HCT116 (cell line): ENCODE results near the gene MAP2K5. TPM values are rescaled to one million over a fixed set of nuclear protein-coding genes. Genes with fewer than 3 reads are reported as not detected.

Experiments used
- ATAC-seq: fragments of 200-7000 bp; cut with Tn5 transposase; 2 replicates; pipeline ENCODE4 v1.9.1; 2020; ENCODE audit warnings: mild to moderate bottlenecking, moderate library complexity
- BruUV-seq: library from RNA; stranded (reverse); fragments of 400-500 nt; replicated peaks from 2 replicates; lab custom pipeline; 2021; lab: Mats Ljungman, UMichigan
- CTCF ChIA-PET: fragments of 300-600 bp; sonication (Branson Sonifier 250); formaldehyde crosslinking; loops from one replicate; lab custom pipeline; 2021; ENCODE audit warnings: antibody characterized with exemption; lab: Charles Lee
- POLR2A ChIA-PET: fragments of 300-600, 350-600 bp; sonication (Branson Sonifier 250); formaldehyde crosslinking; loops from one replicate; lab custom pipeline; 2021; ENCODE audit warnings: antibody characterized with exemption; lab: Charles Lee
- RAD21 ChIA-PET, 2 experiments: fragments of 300-600 bp; sonication (Branson Sonifier 250); formaldehyde crosslinking; loops; one replicate each; lab custom pipeline; 2023; ENCODE audit warnings: low total read pairs in 2 of 2; ENCODE audit not compliant: uncharacterized antibody in 2 of 2, unreplicated experiment in 2 of 2, low non-redundant PET in 1 of 2; lab: Charles Lee
- DNase-seq: peaks from one replicate; pipeline ENCODE4 v3.0.0-alpha.2; 2010; ENCODE audit warnings: low read depth, low spot score
- H2AFZ ChIP-seq: fragments of 200-600 bp; shearing (Covaris generic), sonication (generic); 2 replicates; pipeline ENCODE4 v1.6.1; 2017; ENCODE audit warnings: low read depth, mixed run types, mixed read lengths, antibody characterized with exemption, low read length; ENCODE audit not compliant: poor library complexity, severe bottlenecking
- H3K27ac ChIP-seq: 2 replicates; pipeline ENCODE4 v1.5.1; 2012; ENCODE audit warnings: low read depth, low read length
- H3K27me3 ChIP-seq: fragments of 200-600 bp; sonication (generic); 2 replicates; pipeline ENCODE4 v1.6.1; 2016; ENCODE audit warnings: mixed run types, low read length, mixed read lengths; ENCODE audit not compliant: insufficient read depth
- H3K36me3 ChIP-seq, 2 experiments: fragments of 200-500 bp in 1 of 2; fragments of 200-600 bp in 1 of 2; sonication (Bioruptor generic) in 1 of 2; sonication (generic) in 1 of 2; 2 replicates each; pipeline versions ENCODE4 v1.5.1 to v1.6.1; 2014 to 2016; ENCODE audit warnings: low read length in 2 of 2, inconsistent platforms in 1 of 2, mixed read lengths in 1 of 2, mixed run types in 1 of 2; ENCODE audit not compliant: insufficient read depth in 2 of 2, control insufficient read depth in 1 of 2
- H3K4me1 ChIP-seq, 2 experiments: fragments of 200-600 bp in 1 of 2; sonication (generic) in 1 of 2; 2 replicates each; pipeline versions ENCODE4 v1.5.1 to v1.6.1; 2012 to 2017; ENCODE audit warnings: low read length in 2 of 2, inconsistent platforms in 1 of 2, mild to moderate bottlenecking in 1 of 2, mixed read lengths in 1 of 2, mixed run types in 1 of 2, moderate library complexity in 1 of 2; ENCODE audit not compliant: insufficient read depth in 2 of 2, control insufficient read depth in 1 of 2
- H3K4me2 ChIP-seq: fragments of 200-600 bp; sonication (generic); 2 replicates; pipeline ENCODE4 v1.6.1; 2017; ENCODE audit warnings: mixed run types, low read length, mixed read lengths
- H3K4me3 ChIP-seq, 2 experiments: fragments of 200-600 bp in 1 of 2; sonication (generic) in 1 of 2; replicated peaks in 1 of 2; 2 replicates each; pipeline ENCODE4 v1.5.1; 2011 to 2016; ENCODE audit warnings: low read length in 2 of 2, control low read depth in 1 of 2, low read depth in 1 of 2, mild to moderate bottlenecking in 1 of 2, mixed read lengths in 1 of 2, mixed run types in 1 of 2
- H3K79me2 ChIP-seq: fragments of 200-600 bp; sonication (generic); 2 replicates; pipeline ENCODE4 v1.6.1; 2017; ENCODE audit warnings: mild to moderate bottlenecking, mixed run types, low read length, moderate library complexity, mixed read lengths; ENCODE audit not compliant: insufficient read depth
- H3K9ac ChIP-seq: fragments of 200-600 bp; sonication (generic); 2 replicates; pipeline ENCODE4 v1.6.1; 2016; ENCODE audit warnings: low read length, mixed read lengths
- H3K9me2 ChIP-seq: fragments of 200-600 bp; sonication (generic), shearing (Covaris generic); 2 replicates; pipeline ENCODE4 v1.6.1; 2017; ENCODE audit warnings: mixed run types, mild to moderate bottlenecking, moderate library complexity; ENCODE audit not compliant: insufficient read depth
- H3K9me3 ChIP-seq, 2 experiments: fragments of 200-500 bp in 1 of 2; fragments of 200-600 bp in 1 of 2; sonication (Bioruptor generic) in 1 of 2; sonication (generic) in 1 of 2; 2 replicates each; pipeline ENCODE4 v1.6.1; 2014 to 2017; ENCODE audit warnings: low read length in 2 of 2, mixed read lengths in 2 of 2, inconsistent platforms in 1 of 2, low read depth in 1 of 2, mild to moderate bottlenecking in 1 of 2, mixed run types in 1 of 2, moderate library complexity in 1 of 2; ENCODE audit not compliant: control insufficient read depth in 1 of 2, insufficient read depth in 1 of 2
- H4K20me1 ChIP-seq: fragments of 200-600 bp; sonication (generic), shearing (Covaris generic); 2 replicates; pipeline ENCODE4 v1.6.1; 2017; ENCODE audit warnings: mixed run types, mild to moderate bottlenecking, moderate library complexity; ENCODE audit not compliant: insufficient read depth
- CBX3 ChIP-seq: IDR thresholded peaks from 2 replicates; pipeline ENCODE4 v1.6.1; 2012; ENCODE audit warnings: low read depth
- CTCF ChIP-seq, 3 experiments: fragments of 200-600 bp in 1 of 3; sonication (generic) in 1 of 3; IDR thresholded peaks in 2 of 3; conservative IDR thresholded peaks in 1 of 3; 2 replicates each; pipeline ENCODE4 v1.5.1; 2012 to 2017; ENCODE audit warnings: low read depth in 2 of 3, low read length in 2 of 3, antibody characterized with exemption in 1 of 3, borderline replicate concordance in 1 of 3, control low read depth in 1 of 3, mild to moderate bottlenecking in 1 of 3, mixed read lengths in 1 of 3, mixed run types in 1 of 3, moderate library complexity in 1 of 3; ENCODE audit not compliant: insufficient read depth in 1 of 3
- EGR1 ChIP-seq: IDR thresholded peaks from 2 replicates; pipeline ENCODE4 v1.6.1; 2012; ENCODE audit warnings: low read depth
- ELF1 ChIP-seq: IDR thresholded peaks from 2 replicates; pipeline ENCODE4 v1.6.1; 2012; ENCODE audit warnings: low read depth, borderline replicate concordance
- POLR2AphosphoS5 ChIP-seq: IDR thresholded peaks from 2 replicates; pipeline ENCODE4 v1.6.1; 2011; ENCODE audit warnings: mild to moderate bottlenecking, low read depth, low read length, moderate library complexity
- SIN3A ChIP-seq: IDR thresholded peaks from 2 replicates; pipeline ENCODE4 v1.6.1; 2012; ENCODE audit warnings: low read depth
- SP1 ChIP-seq: IDR thresholded peaks from 2 replicates; pipeline ENCODE4 v1.6.1; 2012; ENCODE audit warnings: low read depth
- SRF ChIP-seq: IDR thresholded peaks from 2 replicates; pipeline ENCODE4 v1.6.1; 2012; ENCODE audit warnings: low read depth
- ZBTB33 ChIP-seq: IDR thresholded peaks from 2 replicates; pipeline ENCODE4 v1.6.1; 2011; ENCODE audit warnings: mild to moderate bottlenecking, low read length, moderate library complexity; ENCODE audit not compliant: insufficient replicate concordance; ENCODE audit errors: extremely low read depth
- intact Hi-C: fragments of 100-400 bp; cut with micrococcal nuclease; formaldehyde crosslinking; loops from 2 replicates; pipeline ENCODE4 v1.10.0; 2022
- total RNA-seq: library from RNA; stranded (reverse); gene quantifications from one replicate; pipeline ENCODE4 v1.2.1, GENCODE V29; 2021; ENCODE audit not compliant: unreplicated experiment

MAP2K5 gene
- total RNA-seq, 1 experiment from 2014 or later, result 15.6 TPM

- no peak for TF ChIP-seq CTCF (IDR thresholded peaks at IDR 0.05 in 2 of 3, conservative IDR thresholded peaks at IDR 0.05 in 1 of 3; ENCODE audit: borderline replicate concordance in 1 of 3, insufficient read depth in 1 of 3, low read depth in 2 of 3, low read length in 2 of 3)
- no peak for TF ChIP-seq SRF
- TF ChIP-seq POLR2AphosphoS5, result 0 out of 2 replicates have a peak, but pooled peaks have one; percentile 19
- TF ChIP-seq SIN3A, result no peak
- TF ChIP-seq ELF1, result no peak
- TF ChIP-seq EGR1, result no peak
- TF ChIP-seq ZBTB33, result no peak
Measured at GRCh38 chr15:67680641-67681040, 138.1 kb downstream of the MAP2K5 start (continued).

GRCh38 chr15:67685008-67685599 is 142.6 kb downstream of the MAP2K5 start:
- CTCF ChIA-PET, result no interaction called here
- Histone ChIP-seq H3K79me2 (no peaks in the 10 kb centered on the region), H3K36me3 (no peaks in the 10 kb centered on the region), H3K9me2 (no peaks in the 10 kb centered on the region), H3K27me3 (no peaks in the 10 kb centered on the region), H2AFZ (no peak overlapping the region), H3K4me3 (no peak overlapping the region), H3K4me2 (no peak overlapping the region), H3K9ac (no peak overlapping the region), H3K4me1 (peaks cover 0 to 4% of the 10 kb centered on the region in 2 experiments; a peak in 1 of 4 replicates), H4K20me1 (no peaks in the 10 kb centered on the region), H3K9me3 (peaks cover 14 to 18% of the 10 kb centered on the region in 2 experiments; a peak in 1 of 4 replicates), H3K27ac (no peak overlapping the region)
- ATAC-seq (no peak), DNase-seq (peak; percentile 49)
- peak; percentile 90 for TF ChIP-seq CBX3
- no peak for TF ChIP-seq SP1
- RAD21 ChIA-PET, result no interaction called here
- POLR2A ChIA-PET, result no interaction called here
- BruUV-seq, result no TSS peak
- intact Hi-C loops, result no loop called here
